VCaP (cell line): ENCODE data around the gene DCDC2.

Experiments used
- H3K27ac ChIP-seq: fragments of 450-650 bp; 2 replicates; pipeline ENCODE4 v1.5.1; 2017
- TF ChIP-seq, protein P1 (sequence below): fragments of 450-650 bp; conservative IDR thresholded peaks from 2 replicates; pipeline ENCODE4 v1.5.1; 2017; ENCODE audit warnings: mild to moderate bottlenecking, moderate library complexity

Gene DCDC2

DNA sequence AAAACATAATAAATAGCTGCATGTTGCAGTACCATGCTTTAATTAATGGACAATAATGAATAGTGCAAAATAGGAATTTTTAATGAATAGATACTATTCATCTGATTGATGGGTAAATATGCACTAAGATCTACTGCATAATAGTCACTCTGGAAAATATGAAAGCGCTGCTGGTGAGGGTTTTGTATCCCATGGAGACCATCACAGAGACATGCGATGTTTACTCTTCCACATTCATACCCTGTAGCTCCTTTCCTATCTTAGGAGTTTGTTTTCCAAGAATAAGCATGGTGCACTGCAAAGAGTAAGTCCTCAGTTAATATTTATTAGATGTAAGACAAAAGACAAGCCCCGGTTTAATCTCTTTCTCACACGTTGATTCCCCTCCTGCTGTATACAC, 150.4 kb downstream of the DCDC2 start:
- no peak overlapping the region for H3K27ac ChIP-seq
- TF ChIP-seq, protein P1, sequence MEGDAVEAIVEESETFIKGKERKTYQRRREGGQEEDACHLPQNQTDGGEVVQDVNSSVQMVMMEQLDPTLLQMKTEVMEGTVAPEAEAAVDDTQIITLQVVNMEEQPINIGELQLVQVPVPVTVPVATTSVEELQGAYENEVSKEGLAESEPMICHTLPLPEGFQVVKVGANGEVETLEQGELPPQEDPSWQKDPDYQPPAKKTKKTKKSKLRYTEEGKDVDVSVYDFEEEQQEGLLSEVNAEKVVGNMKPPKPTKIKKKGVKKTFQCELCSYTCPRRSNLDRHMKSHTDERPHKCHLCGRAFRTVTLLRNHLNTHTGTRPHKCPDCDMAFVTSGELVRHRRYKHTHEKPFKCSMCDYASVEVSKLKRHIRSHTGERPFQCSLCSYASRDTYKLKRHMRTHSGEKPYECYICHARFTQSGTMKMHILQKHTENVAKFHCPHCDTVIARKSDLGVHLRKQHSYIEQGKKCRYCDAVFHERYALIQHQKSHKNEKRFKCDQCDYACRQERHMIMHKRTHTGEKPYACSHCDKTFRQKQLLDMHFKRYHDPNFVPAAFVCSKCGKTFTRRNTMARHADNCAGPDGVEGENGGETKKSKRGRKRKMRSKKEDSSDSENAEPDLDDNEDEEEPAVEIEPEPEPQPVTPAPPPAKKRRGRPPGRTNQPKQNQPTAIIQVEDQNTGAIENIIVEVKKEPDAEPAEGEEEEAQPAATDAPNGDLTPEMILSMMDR = no peak

DNA sequence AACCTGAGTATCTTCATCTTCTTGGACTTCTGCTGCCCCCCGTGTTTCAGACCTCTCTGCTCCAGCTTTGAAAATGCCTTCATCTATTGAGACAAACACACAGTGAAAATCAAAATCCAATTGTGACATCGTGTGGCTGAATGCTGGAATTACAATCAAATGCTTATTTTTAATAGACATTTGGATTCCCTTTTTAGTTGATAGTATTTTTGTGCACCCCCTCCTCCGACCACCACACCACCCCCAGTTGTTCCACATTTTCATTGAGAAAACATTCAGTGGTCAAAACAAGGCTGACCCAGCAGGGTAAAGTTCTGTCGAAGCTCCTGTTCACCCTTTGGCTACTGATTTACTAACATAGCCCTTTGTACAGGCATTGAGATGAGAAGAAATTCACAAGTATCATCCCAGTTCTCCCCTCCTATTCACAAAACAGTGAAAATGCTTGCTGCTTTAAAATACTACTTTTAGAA, 152.8 kb downstream of the DCDC2 start:
- TF ChIP-seq, protein P1 = peak; percentile 80
- H3K27ac ChIP-seq = peak overlapping the region; percentile 19

DNA sequence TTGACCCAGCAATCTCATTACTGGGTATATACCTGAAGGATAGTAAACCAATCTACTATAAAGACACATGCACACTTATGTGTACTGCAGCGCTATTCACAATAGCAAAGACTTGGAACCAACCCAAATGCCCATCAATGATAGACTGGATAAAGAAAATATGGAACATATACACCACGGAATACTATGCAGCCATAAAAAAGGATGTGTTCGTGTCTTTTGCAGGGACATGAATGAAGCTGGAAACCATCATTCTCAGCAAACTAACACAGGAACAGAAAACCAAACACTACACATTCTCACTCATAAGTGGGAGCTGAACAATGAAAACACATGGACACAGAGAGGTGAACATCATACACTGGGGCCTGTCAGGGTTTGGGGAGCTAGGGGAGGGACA, 153.7 kb downstream of the DCDC2 start:
- peak overlapping the region; percentile 19; the same call in 1 of the 2 replicates for H3K27ac ChIP-seq

DNA sequence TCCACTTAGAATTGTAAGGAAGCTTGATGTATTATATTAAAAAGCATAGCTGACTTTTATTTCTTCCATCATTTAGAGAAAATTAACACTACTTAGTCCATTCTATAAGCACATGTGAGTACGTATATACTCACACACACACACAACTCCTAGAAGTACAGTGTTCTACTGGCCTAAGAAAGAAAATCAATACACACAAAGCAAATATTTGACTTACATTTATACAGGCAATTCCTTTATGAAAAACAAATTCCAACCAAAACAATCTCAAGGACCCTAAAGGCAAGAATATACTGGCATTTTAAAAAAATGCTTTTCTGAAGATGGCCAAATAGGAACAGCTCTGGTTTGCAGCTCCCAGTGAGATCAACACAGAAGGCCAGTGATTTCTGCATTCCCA, 160.0 kb downstream of the DCDC2 start:
- TF ChIP-seq, protein P1 = no peak
- peak overlapping the region; percentile 90; the same call in 1 of the 2 replicates for H3K27ac ChIP-seq

DNA sequence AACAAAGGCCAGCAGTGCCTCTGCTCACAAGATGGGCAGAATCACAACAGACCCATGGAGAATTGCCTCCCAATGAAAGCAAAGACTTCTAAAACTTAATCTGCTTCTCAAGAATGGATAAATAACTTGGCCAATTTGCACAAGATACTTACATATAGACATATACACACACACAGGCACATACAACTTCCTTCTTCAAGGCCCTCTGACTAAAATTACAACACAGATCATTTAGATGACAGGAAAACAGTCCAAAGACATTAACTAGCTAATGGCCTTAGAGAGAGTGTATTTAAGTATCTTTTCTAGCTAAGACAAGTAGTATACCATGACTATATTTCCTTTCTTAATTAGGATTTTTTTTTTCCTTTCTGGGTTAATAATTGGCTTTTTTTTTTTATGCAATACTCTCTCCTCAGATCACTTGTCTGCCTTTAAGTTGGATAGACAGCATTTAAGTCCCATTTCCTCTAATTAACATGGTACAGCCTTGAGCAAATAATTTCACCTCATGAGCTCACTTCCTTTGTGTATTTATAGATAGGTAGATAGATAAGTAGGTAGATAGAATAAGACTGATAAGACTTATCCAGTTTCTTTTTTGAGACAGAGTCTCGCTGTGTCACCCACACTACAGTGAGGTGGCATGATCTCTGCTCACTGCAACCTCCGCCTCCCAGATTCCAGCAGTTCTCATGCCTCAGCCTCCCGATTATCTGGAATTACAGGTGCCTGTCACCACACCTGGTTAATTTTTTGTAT, 161.8 kb downstream of the DCDC2 start:
- H3K27ac ChIP-seq = peak overlapping the region; percentile 90
- TF ChIP-seq, protein P1 = no peak

DNA sequence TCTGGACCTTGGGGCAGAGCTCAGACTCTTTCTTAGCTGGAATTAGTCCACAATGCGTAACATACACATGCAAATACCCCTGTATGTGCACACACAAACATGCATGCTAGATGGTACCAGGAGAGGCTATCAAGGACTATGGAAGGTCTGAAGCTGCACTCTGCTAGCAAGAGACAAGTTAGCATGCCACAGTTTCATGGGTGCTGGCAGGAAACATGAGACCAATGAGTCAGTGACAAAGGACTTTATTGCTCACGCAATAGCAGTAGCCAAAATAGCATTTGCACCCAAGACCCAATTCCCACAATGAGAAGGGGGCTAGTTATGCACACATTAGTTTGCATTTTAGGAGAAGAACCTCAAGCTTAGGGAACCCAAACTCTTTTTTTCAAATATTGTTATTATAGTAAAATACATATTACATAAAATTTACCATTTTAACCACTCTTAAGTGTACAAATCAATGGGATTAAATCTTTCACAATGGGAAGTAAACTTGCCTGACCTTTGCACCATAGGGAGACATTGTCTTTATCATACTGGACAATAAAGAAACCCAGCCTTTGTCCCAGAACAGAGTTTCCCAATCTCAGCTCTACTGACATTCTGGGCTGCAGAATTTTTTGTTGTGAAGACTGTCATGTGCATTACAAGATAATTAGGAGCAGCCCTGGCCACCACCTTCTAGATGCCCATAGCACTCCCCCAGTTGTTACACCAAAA, 162.7 kb downstream of the DCDC2 start:
- peak overlapping the region; percentile 90 for H3K27ac ChIP-seq
- TF ChIP-seq, protein P1 = no peak

DNA sequence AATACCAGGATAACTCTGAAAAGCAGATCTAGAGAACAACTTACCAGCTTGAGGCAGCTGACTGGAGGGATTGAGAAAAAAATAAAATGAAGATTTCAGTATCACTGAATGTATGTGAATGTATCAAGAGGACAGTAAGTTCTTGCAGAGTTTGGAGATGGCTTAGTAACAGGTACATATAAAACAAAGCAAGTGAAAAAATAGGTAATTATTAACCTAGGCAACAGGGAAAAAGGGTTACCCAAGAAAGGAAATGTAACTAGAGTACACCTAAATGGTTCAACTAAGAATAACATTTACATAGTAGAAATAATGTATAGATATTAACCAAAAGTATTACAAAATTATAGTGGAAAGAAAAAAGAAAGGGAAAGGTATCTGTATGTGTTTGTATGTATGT, 164.5 kb downstream of the DCDC2 start:
- TF ChIP-seq, protein P1 = no peak
- peak overlapping the region; percentile 90 for H3K27ac ChIP-seq

DNA sequence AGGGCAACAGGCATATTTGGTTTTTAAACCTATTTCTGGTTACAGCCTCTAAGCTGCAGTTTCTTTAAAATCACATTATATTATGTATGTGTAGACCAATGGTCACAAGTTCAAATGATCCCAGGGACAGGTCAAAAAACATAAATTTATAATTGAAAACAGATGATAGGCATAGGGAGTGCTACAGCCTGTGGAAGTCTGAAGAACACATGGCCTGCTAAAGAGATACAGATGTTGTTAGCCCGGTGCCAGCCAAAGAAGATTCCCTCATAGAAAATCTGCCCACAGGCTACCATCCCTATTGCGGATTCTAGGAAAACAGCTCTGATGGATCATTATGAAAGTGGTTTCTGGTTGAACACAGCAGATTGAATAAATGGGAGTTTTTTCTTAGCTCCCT, 166.5 kb downstream of the DCDC2 start:
- TF ChIP-seq, protein P1 = no peak

More for the DNA sequence above, 166.5 kb downstream of the DCDC2 start:
- H3K27ac ChIP-seq = no peak overlapping the region
